ENCODE results near the gene MCEMP1.

Gene MCEMP1

DNA sequence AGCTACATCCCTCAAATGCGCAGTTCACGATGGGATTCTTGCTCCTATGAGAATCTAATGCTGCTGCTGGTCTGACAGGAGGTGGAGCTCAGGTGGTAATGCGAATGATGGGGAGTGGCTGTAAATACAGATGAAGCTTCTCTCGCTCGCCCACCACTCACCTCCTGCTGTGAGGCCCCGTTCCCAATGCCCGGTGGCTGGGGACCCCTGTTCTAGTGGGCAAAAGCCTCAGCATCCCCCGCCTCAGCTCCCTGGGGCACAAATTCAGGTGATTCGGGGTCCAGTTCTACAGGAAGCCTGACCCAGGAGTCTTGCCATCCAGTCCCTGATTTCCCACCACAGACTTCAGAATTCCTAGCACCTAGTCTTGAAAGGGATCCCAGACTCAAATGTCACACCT lies 4.4 kb upstream of the MCEMP1 start:
- DNase-seq (ENCODE audit: low spot score): no peak

DNA sequence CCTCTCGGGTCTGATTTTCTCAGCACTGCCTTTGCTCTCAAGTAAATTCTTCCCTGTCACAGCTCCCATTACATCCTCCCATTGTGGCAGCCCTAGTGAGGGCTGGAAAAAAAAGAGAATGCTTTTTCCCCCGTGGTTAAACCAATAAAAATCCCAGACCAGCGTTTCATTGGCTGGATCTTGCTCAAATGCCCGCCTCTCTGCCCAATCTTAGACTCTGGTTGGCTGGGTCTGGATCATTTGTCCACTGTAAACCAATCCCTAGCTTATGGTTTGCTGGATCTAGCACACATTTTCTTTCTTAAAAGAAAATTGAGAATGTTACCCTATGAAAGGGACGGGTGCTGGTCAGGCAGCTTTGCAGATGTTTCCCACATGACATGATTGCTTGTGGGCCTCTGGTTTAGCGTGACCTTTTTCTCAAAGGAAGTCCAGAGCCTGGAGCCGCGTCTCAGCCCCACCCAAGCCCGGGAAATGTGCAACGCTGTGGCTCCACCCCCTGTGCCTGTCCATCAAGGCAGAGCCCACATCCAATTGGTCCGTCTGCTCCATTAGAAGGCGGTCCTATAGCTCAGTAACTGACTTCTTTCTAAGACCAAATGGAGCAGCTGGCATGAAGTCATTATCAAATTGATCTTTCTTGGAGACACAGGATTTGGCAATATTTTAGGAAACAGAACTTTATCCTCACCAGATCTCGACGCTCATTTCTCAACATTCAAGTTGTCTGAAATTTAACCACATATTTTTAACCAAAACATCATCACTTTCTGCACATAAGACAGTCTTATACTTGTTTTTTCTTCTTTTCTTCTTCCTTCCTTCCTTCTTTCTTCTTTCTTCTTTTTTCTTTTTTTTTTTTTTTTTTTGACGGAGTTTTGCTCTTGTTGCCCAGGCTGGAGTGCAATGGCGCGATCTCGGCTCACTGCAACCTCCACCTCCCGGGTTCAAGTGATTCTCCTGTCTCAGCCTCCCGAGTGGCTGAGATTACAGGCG lies 2.6 kb upstream of the MCEMP1 start:
- DNase-seq (ENCODE audit: low spot score): peak; percentile 53

DNA sequence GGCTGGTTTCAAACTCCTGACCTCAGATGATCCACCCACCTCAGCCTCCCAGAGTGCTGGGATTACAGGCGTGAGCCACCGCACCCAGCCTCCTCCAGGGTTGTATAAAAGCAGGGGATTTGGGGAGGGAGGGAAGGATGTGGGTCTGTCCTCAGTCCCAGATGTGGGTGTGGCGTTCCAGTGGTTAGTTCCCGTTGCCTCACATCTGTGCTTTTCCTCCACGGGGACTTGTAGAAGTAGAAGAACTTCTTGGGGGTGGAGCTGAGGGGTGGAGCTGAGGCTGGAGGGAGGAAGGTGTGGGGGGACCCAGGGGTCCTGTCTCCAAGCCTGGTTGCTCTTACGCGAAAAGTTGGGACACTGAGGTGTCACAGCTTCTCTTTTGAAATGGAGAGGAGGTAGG lies 514 bp upstream of the MCEMP1 start:
- no peak for DNase-seq (ENCODE audit: low spot score)

GRCh38 chr19:7677669-7678311 lies 900 bp downstream of the MCEMP1 start:
- peak; percentile 11 for DNase-seq (ENCODE audit: low spot score)

- DNase-seq (ENCODE audit: low spot score): peak; percentile 83
Measured at GRCh38 chr19:7678971-7679751, 2.3 kb downstream of the MCEMP1 start.

DNA sequence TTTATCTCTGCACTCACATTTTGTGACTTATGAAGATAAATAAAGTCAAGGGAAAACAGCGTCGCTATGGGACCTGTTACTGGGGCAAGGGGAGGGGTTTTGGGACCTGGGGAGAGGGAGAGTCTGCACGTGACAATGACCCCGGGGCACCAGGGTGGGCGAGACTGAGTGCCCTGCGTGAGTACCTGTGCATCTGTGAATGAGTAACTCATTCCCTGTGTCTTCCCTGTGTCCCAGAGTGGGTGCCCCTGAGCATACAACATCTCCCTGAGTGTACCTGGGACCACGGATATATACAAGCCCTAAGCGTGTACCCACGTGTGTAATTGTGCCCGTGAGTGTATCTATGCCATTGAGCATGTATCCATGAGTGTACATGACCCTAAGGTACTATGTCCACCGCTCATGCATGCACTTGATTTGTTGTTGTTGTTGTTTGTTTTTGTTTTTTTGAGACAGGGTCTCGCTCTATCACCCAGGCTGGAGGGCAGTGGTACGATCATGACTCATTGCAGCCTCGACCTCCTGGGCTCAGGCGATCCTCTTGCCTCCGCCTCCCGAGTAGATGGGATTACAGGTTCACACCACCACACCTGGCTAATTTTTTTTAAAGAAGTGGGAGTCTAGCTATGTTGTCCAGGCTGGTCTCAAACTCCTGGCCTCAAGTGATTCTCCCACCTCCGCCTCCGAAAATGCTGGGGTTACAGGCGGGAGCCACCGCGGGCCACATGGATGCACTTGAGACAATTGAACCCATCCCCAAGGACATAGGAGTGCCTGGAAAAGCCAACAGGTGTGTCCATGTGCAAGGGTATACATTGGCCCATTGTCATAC lies 3.1 kb downstream of the MCEMP1 start:
- DNase-seq (ENCODE audit: low spot score): no peak

DNA sequence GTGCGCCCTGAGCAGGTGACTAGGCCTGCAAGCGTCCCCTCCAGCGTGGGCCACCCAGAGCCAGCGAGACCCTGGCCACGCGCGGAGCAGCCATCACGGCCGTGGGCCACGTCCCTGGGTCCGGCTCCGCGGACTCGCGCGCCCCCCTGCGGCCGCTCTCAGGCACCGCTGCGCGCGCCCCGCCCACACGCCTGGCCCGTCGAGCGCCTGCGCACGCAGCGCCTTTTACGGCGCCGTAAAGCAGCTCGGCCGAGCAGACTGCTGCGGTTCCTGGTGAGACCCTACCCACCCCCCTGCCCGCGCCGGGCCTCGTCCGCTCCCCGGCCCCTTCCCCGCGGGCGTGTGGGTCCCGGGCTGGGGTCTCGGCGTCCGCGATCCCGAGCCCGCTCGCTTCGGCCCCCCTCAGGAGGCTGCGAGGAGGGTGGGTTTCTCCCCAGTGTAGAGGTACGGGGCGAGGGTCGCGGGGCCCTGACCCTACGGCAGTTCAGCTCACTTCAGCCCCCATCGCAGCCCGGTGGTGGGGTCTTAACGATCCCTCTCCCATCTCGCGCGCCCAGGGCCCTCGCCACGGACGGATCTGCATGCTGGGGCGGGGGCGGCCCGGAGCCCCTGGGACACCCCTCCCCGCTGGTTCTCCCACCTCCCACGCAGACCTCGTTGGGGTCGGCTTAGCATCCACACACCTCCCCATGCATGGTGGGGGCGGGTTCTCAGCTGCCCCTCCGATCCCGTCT lies 3.9 kb downstream of the MCEMP1 start, which contains the start of gene TRAPPC5:
Gene TRAPPC5 (plus strand): TSS at position 228 of the 734 bp plus-strand sequence. CDS start 1,421 bp downstream, outside the sequence.
- DNase-seq (ENCODE audit: low spot score): peak; percentile 91

GRCh38 chr19:7681340-7682174 lies 4.7 kb downstream of the MCEMP1 start:
- peak; percentile 60 for DNase-seq (ENCODE audit: low spot score)

GRCh38 chr19:7682175-7682855 lies 5.4 kb downstream of the MCEMP1 start:
- DNase-seq (ENCODE audit: low spot score): no peak

- DNase-seq (ENCODE audit: low spot score): no peak
Measured at GRCh38 chr19:7685546-7686445, 8.9 kb downstream of the MCEMP1 start.

- no peak for DNase-seq (ENCODE audit: low spot score)
Measured at GRCh38 chr19:7687177-7687576, 10.3 kb downstream of the MCEMP1 start.

GRCh38 chr19:7689165-7689564 lies 12.3 kb downstream of the MCEMP1 start:
- DNase-seq (ENCODE audit: low spot score): no peak

GRCh38 chr19:7690779-7691258 lies 13.9 kb downstream of the MCEMP1 start:
- no peak for DNase-seq (ENCODE audit: low spot score)

- DNase-seq (ENCODE audit: low spot score): no peak
Measured at GRCh38 chr19:7691497-7691896, 14.6 kb downstream of the MCEMP1 start.

DNA sequence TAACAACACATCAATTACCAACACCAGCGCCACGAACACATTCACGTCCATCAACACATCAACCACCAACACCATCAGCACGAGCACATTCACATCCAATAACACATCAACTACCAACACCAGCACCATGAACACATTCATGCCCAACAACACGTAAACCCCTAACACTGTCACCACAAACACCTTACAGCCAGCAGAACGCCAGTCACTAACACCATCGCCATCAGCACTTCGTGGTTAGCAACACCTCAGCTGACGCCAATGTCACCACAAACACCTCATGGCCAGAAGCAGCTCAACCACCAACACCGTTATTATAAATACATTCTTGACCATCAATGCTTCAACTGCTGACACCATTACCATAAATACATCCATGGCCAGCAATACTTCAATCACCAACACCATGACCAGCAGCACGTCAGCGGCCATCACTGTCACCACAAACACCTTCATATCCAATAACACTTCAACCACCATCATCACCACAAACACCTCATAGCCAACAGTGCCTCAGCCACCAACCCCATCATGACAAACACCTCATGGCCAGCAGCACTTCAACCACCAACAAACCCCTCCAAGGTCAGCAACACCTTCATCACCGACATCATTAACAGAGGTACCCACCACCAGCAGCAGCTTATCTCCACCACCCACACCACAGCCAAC lies 15.7 kb downstream of the MCEMP1 start:
- DNase-seq (ENCODE audit: low spot score): no peak

DNA sequence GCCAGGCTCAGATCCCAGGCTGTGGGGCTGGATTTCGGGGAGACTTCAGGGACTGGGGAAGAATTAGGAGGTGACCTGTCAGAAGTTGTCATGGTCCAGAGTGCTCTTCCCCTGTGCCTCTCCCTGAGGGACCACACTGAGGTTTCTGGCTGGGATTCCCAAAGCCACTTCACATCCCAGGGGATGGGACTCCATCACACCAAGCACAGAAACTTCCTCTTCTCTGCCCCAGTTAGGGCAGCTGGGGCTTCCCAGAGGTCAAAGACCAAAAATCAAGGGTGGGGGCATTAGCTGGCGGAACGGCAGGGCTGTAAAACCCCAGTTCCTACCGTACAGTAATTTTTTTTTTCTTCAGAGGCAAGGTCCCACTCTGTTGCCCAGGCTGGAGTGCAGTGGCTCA lies 17.6 kb downstream of the MCEMP1 start:
- DNase-seq (ENCODE audit: low spot score): no peak

- no peak for DNase-seq (ENCODE audit: low spot score)
Measured at GRCh38 chr19:7697721-7698287, 20.9 kb downstream of the MCEMP1 start.
